Jurkat, Clone E6-1 (cell line): Measurements from ENCODE around the gene PUS1.

Source experiments
- DNase-seq: peaks from one replicate; pipeline ENCODE4 v3.0.0-alpha.2; 2011; ENCODE audit warnings: low read depth, low spot score
- H3K4me3 ChIP-seq: 2 replicates; pipeline ENCODE4 v1.5.1; 2011; ENCODE audit warnings: mild to moderate bottlenecking, low read length, control low read depth, moderate library complexity

Gene PUS1

DNA sequence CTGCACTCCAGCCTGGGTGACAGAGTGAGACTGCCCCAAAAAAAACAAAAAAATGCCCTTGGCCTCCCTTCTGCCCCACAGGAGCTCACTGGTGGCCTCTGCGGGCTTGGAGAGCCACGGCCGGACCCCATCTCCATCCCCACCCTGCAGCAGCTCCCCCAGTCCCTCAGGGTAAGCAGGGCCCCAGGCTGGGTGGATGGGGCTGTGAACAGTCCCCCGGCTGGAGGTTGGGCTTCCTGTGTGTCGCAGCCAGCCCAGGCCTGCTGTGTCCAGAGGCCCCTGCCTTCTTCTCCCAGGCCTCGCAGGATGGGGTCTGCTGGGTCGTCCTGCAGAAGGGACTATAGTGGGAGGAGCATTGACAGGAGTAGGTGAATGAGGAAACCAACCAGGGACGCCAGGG is 15.4 kb upstream of the PUS1 start:
- no peak for DNase-seq
- H3K4me3 ChIP-seq = no peak overlapping the region

DNA sequence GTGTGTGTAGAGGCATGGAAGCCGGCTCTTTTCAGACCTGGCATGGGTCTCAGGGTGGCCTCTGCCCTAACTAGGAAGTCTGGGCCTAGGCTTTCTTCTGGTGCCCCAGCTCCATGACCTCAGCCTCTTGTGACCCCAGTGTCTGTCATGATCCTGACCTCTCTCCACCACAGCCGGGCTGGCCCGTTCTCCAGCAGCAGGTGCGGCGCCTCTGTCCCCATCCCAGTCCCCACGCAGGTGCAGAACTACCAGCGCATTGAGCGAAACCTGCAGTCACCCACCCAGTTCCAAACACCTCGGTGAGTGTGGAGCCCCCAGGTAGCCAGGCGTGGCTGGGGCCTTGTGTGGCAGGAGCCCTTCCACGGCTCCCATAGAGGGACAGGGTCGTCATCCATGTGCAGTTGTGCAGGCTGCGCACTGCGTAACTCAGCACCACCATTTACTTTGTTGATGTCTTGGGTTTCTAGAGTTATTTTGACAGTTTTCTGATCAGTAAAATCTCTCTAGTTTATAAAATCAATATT is 14.8 kb upstream of the PUS1 start:
- no peak for DNase-seq
- H3K4me3 ChIP-seq = no peak overlapping the region

DNA sequence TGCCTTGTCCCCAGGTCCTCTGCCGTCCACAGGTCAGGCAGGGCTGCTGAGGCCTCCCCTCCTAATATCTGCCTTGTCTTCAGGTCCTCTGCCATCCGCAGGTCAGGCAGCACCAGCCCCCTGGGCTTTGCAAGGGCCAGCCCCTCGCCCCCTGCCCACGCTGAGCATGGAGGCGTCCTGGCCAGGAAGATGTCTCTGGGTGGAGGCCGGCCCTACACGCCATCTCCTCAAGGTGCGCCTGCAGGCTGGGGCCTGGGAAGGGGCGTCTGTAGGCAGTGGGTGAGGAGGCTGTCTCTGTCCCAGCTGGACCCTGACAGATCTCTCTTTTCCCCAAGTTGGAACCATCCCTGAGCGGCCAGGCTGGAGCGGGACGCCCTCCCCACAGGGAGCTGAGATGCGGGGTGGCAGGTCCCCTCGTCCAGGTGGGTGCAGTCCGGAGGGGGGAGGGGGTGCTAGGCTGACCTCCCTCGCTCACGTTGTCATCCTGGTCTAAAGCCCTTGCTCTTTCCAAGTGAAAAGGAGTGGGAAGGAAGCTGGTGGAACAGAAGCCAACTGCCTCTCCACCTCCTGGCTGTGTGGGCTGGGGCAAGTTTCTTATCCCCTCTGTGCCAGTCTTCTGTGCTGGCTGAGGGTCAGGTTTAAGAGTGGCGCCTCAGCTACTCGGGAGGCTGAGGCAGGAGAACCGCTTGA is 13.9 kb upstream of the PUS1 start:
- DNase-seq = no peak

DNA sequence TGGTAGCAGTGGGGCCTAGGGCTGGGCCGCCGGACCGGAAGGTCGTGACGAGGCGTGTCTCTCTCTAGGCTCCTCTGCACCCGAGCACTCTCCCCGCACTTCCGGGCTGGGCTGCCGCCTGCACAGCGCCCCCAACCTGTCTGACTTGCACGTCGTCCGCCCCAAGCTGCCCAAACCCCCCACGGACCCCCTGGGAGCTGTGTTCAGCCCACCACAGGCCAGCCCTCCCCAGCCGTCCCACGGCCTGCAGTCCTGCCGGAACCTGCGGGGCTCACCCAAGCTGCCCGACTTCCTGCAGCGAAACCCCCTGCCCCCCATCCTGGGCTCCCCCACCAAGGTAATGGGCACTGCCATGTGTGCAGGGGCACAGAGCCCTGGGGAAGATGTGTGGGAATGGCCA is 13.3 kb upstream of the PUS1 start:
- DNase-seq = no peak
- no peak overlapping the region for H3K4me3 ChIP-seq

More for the DNA sequence above, 13.9 kb upstream of the PUS1 start:
- H3K4me3 ChIP-seq = no peak overlapping the region

DNA sequence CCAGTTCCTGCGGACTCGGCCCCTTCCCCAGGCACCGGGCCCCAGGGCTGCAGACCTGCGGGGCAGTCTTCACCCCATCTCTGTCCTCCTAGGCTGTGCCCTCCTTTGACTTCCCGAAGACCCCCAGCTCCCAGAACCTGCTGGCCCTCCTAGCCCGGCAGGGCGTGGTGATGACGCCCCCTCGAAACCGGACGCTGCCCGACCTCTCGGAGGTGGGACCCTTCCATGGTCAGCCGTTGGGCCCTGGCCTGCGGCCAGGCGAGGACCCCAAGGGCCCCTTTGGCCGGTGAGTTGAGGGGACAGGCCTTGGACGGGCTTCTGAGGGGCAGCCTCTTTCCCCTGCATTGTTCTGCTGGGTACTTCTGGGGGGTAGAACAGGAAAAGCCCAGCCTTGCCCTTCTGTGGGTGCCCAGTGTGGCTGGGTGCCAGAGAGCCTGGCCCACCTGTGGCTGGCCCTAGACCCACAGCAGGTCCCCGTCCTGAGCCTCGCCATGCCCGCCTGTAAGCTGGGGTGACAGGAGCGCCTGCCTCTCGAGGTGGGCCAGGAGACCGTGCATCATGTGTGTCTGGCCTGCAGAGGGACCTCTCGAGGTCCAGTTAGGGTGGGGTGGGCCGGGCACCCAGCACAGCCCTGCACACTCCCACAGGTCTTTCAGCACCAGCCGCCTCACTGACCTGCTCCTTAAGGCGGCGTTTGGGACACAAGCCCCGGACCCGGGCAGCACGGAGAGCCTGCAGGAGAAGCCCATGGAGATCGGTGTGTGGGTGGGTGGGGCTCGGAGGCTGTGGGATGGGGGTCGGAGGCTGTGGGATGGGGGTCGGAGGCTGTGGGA is 12.6 kb upstream of the PUS1 start:
- no peak for DNase-seq

DNA sequence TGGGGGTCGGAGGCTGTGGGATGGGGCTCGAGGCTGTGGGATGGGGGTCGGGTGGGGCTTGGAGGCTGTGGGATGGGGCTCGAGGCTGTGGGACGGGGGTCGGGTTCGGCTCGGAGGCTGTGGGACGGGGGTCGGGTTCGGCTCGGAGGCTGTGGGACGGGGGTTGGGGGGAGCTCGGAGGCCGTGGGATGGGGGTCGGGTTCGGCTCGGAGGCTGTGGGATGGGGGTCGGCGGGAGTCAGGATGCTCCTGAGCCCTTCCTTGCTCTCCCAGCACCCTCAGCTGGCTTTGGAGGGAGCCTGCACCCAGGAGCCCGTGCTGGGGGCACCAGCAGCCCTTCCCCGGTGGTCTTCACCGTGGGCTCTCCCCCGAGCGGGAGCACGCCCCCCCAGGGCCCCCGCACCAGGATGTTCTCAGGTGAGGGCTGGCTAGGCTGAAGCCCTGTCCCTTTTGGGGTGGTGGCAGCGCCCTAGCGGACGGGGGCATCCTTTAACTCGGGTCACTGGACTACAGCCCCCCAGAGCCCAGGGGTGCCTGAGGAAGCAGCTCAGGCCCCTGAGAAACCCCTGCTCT is 11.9 kb upstream of the PUS1 start:
- DNase-seq = no peak
- H3K4me3 ChIP-seq = no peak overlapping the region

More for the DNA sequence above, 12.6 kb upstream of the PUS1 start:
- H3K4me3 ChIP-seq = no peak overlapping the region

DNA sequence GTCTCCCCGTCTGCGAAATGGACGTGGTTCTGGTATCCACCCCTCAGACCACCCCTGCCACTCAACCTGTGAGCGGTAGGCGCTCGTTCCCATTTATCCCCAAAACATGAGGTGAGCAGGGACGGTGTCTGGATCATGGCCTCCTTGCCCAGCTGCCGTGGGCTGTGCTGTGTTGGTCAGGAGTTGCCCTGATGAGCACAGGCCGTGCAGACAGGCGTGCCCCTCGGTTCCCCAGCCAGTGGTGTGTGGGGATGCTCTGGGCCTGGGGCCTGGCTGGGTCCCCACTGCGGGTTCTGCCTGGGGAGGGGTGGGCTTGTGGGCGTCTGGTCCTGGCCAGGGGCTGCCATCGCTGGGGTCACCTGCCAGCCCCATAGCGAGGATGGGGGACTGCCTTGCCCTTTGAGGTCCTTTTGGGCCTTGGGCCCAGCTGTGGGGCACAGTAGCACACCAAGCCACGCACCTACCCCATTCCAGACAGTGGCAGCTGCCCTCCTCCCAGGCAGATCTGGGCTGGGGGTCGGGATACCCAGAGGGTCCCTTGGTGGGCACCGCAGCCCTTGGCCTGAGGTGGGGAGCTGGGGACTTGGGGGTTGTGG is 11.3 kb upstream of the PUS1 start:
- H3K4me3 ChIP-seq = no peak overlapping the region
- no peak for DNase-seq

DNA sequence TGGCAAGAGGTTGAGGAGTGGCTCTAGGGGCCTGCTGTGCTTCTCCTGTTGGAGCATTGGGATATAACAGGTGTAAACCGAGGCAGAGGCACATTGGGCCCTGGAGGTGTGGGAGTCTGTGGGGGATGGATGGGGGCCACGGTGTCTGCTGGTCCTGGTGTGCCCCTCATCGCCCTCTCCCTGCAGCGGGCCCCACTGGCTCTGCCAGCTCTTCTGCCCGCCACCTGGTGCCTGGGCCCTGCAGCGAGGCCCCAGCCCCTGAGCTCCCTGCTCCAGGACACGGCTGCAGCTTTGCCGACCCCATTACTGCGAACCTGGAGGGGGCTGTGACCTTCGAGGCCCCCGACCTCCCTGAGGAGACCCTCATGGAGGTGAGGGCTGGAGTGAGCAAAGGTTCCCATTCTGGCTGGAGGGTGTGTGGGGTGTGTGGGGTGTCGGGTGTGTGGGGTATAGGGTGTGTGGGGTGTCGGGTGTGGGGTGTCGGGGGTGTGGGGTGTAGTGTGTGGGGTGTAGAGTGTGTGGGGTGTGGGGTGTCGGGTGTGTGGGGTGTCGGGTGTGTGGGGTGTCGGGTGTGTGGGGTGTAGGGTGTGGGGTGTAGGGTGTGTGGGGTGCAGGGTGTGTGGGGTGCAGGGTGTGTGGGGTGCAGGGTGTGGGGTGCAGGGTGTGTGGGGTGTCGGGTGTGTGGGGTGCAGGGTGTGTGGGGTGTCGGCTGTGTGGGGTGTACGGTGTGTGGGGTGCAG is 10.6 kb upstream of the PUS1 start:
- no peak for DNase-seq
- H3K4me3 ChIP-seq = no peak overlapping the region

DNA sequence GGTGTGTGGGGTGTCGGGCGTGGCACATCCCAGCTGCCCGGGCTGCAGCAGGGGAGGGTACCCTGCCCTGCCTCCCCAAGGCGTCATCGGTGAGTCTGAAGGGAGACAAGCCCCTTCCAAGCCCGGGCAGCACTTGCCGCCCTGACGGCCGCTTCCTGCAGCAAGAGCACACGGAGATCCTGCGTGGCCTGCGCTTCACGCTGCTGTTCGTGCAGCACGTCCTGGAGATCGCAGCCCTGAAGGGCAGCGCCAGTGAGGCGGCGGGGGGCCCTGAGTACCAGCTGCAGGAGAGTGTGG is 10.1 kb upstream of the PUS1 start:
- no peak for DNase-seq
- no peak overlapping the region for H3K4me3 ChIP-seq

DNA sequence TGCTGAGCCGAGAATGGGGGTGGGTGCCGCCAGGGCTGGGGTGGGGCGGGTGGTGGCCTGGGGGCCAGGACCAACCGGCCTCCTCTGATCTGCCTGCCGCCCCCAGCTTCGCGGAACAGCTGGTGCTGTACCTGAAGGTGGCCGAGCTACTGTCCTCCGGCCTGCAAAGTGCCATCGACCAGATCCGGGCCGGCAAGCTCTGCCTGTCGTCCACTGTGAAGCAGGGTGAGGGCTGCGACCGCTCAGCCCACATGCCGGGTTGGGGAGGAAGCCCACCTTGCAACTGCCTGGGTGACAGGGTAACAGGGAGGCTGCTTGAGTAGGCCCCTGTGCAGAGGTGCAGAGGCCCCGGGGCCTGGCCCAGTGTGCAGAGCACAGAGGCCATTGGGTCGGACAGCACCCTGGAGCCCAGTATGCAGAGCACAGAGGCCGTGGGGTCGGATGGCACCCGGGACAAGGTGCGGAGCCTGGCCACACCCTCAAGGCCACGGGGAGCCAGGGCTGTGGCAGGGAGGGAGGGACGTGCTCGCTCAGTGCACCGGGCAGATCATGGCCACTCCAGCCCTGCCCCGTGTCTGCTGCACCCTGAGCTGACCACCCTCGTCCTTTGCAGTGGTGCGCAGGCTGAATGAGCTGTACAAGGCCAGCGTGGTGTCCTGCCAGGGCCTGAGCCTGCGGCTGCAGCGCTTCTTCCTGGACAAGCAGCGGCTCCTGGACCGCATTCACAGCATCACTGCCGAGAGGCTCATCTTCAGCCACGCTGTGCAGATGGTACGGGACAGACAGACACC is 9.5 kb upstream of the PUS1 start:
- no peak overlapping the region for H3K4me3 ChIP-seq
- no peak for DNase-seq

DNA sequence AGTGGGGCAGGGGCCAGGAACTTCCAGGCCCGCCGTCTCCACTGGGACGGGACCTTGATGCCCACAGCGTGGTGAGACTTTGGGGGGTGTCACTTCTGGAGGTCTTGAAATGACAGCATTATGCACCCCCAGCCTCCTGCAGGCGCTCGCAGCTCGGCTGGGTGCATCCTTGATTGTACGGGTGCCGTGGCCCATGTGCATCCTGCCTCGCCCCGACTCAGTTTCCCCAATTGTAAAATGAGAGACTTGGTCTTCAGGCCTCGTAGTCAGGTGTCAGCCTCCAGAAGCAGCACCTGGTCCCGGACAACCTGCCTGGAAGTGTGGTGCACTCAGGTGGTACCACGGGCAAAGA is 8.9 kb upstream of the PUS1 start:
- DNase-seq = no peak
- H3K4me3 ChIP-seq = no peak overlapping the region

DNA sequence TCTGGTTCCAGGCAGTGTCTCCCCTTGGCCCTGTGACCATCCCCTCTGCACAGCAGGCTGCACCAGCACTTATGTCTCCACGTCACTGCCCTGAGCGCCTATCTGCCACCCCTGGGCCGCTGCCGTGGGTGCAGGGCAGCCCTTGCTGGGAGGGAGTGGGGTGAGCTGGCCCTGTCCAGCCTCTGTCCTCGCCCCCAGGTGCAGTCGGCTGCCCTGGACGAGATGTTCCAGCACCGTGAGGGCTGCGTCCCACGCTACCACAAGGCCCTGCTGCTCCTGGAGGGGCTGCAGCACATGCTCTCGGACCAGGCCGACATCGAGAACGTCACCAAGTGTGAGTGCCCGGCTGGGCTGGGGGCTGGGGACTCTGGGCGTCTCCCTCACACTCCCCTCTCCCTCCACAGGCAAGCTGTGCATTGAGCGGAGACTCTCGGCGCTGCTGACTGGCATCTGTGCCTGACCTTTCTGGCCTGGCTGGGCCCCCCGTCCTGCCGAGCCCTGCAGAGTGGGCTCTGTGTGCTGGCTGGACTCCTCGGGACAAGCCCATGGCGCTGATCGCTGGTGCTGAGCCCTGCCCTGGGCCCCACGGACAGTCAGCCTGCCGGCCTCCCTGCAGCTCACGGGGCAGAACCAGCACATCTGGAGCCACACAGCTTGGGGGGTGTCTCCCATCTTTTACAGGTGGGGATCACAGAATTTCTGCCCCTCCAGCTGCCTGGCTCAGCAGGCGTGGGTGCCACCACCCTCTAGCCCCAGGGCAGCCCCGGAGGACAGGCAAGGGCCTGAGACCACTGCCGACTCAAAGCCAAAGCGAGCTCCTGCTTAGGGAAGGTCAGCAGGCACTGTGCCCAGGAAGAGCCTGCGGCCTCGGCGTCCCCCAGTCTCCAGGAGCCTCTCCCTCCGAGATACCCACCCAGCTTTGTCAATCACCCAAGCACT is 7.9 kb upstream of the PUS1 start:
- H3K4me3 ChIP-seq = no peak overlapping the region
- DNase-seq = no peak

DNA sequence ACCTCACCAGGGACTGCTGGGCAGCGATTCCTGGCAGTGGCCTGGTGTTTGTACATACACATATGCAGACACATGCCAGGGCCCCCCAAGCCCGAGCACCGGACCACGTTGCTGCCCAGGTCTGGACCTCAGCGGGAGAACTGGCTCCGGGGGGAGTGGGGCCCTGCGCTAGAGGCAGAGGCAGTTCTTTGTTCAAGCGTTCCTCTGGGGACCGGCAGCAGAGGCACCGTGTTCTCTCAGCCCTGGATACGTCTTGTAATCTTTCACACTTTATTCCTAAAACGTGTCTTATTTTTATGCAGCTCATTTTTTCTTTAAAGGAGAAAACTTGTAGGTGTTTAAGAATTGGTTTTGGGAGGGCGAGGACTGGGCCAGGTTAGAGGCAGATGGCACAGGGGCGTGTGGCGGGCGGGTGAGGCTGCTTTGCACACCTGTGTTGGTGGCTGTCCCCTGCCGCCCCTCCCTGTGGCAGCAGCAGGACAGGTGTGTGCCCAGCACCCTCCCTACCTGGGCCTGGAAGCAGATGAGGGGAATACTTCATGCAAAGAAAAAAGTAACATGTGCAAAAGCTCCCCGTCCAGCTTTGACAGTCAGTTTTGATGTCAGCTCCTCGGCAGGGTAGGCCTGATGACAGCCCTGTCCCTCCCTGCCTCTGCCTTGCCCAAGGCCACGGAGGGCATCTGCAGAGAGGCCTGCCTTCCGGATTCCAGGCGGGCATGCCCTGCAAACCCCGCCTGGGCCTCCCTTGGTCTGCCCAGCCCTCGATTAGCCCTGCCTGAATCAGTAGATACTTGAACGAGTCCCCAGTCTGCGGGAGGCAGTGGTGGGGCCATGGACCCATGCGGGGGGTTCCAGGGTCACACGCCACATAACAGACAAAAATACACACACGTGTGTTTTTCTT is 7.0 kb upstream of the PUS1 start:
- DNase-seq = no peak
- no peak overlapping the region for H3K4me3 ChIP-seq

DNA sequence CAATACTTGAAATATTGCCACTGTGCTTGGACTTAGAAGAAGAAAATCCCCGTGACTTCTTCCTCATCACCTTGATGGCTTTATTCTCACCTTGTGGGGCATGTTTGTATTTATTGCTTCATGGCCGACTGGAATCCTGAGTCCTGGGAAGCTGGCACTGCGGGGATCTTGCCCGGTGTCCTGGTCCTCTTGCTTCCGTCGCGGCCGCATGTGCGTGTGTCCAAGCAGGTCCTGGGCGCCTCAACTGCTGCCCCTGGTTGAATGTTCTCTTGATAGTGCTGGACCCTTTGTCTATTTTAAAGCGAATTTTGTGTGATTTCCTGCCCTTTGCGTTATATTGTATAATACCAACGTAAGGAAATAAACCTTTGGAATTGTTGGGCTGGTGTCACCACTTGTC is 6.3 kb upstream of the PUS1 start:
- DNase-seq = no peak
- H3K4me3 ChIP-seq = no peak overlapping the region

DNA sequence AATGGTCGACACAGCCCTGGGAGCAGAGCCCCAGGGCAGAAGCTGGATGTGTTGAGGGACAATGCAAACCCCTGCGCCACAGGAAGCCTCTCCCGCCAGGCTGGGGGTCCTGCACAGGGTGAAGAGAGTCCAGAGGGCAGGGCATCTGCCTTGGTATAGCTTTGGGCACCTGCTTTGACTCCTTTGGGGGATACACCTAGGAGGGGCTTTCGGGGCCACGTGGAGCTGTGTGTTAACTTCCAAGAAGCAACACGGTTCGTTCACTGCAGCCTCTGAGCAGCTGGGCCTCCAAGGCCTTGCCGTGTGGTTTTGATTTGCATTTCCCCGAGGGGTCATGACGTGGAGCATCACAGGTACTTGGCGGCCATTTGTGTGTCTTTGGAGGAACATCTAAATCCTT is 5.8 kb upstream of the PUS1 start:
- H3K4me3 ChIP-seq = no peak overlapping the region
- no peak for DNase-seq

DNA sequence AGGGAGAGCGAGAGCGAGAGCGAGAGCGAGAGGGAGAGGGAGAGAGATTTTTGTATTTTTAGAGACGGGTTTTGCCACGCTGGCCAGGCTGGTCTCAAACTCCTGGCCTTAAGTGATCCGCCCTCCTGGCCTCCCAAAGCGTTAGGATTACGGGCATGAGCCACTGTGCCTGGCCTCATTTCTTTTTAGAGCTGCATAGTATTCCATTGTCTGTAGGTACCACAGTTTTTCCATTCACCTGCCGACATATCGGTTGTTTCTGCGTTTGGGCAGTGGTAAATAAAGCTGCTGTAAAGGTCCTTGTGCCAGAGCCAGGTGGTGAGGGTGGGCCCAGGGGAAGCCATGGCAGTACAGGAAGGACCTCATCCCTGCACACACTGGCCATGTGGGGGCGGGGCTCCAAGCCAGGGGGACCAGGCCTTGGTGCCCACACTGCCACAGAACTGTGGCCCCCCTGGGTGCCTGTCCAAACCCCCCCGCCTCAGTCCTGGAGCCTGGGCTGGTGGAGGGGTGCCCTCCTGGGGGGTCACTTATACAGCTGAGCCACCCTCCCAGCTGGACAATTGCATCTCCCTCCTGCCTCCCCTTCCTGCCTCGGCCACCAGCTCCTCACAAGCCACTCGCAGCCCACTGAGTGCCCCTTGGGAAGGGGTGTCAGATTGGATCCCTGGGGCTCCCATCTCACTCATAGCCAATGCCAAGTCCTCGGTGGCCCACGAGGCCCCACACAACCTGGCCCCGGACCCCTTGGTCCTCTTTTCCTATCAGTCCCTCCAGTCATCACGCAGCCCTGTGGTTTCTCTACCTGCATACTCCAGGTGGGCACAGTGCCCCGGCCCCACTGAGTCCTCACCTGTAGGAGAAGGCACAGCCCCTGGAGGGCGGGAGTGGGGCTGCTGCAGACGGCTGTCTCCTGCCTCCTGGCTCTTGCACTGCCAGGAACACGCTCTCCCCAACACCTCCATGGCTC is 1.7 kb upstream of the PUS1 start:
- H3K4me3 ChIP-seq = no peak overlapping the region
- DNase-seq = no peak
